Liver (tissue), 9 donors: ENCODE data around the gene SLC12A6. TPM values are rescaled to one million over a fixed set of nuclear protein-coding genes. Genes with fewer than 3 reads are reported as not detected.

Source experiments
- DNase-seq: peaks from one replicate; pipeline ENCODE4 v3.0.0-alpha.2; 2017; ENCODE audit warnings: low spot score
- H3K27ac ChIP-seq, 2 donors: one replicate each; pipeline ENCODE4 v1.7.0; 2013; ENCODE audit warnings: inconsistent platforms in 2 of 2, low read length in 2 of 2, control low read depth in 1 of 2, low read depth in 1 of 2, mild to moderate bottlenecking in 1 of 2
- H3K27me3 ChIP-seq, 4 donors: one replicate each; pipeline versions ENCODE4 v1.6.1 to v1.7.0; 2013; ENCODE audit warnings: low read length in 3 of 4, inconsistent platforms in 1 of 4, mild to moderate bottlenecking in 1 of 4, moderate library complexity in 1 of 4; ENCODE audit not compliant: control insufficient read depth in 4 of 4, insufficient read depth in 4 of 4
- H3K36me3 ChIP-seq, 4 donors: one replicate each; pipeline versions ENCODE4 v1.6.1 to v1.7.0; 2013; ENCODE audit warnings: low read length in 3 of 4, mild to moderate bottlenecking in 3 of 4, low read depth in 1 of 4, moderate library complexity in 1 of 4; ENCODE audit not compliant: control insufficient read depth in 4 of 4, insufficient read depth in 3 of 4
- H3K4me1 ChIP-seq, 4 donors: one replicate each; pipeline versions ENCODE4 v1.6.1 to v1.7.0; 2013; ENCODE audit warnings: low read length in 3 of 4, mild to moderate bottlenecking in 3 of 4, moderate library complexity in 1 of 4; ENCODE audit not compliant: control insufficient read depth in 4 of 4, insufficient read depth in 4 of 4
- H3K4me3 ChIP-seq, 3 donors: one replicate each; pipeline versions ENCODE4 v1.6.1 to v1.7.0; 2013; ENCODE audit warnings: low read length in 3 of 3, control low read depth in 1 of 3, low read depth in 1 of 3, mild to moderate bottlenecking in 1 of 3
- H3K9ac ChIP-seq, 2 donors: one replicate each; pipeline ENCODE4 v1.7.0; 2013; ENCODE audit warnings: low read length in 2 of 2, mild to moderate bottlenecking in 2 of 2, moderate library complexity in 2 of 2, control low read depth in 1 of 2, low read depth in 1 of 2
- H3K9me3 ChIP-seq, 4 donors: one replicate each; pipeline versions ENCODE4 v1.6.1 to v1.7.0; 2013; ENCODE audit warnings: low read length in 3 of 4; ENCODE audit not compliant: control insufficient read depth in 4 of 4
- ATF3 ChIP-seq: IDR thresholded peaks from 2 replicates; pipeline ENCODE4 v1.6.1; 2016; ENCODE audit warnings: antibody characterized with exemption
- CTCF ChIP-seq: fragments of 150-350 bp; IDR thresholded peaks from 2 replicates; pipeline ENCODE4 v1.5.1; 2017; ENCODE audit warnings: improper control_type of control experiment, low read depth, low read length; ENCODE audit not compliant: missing input control
- EGR1 ChIP-seq, 2 donors: IDR thresholded peaks; 2 replicates each; pipeline ENCODE4 v1.6.1; 2016 to 2018; ENCODE audit warnings: antibody characterized with exemption in 2 of 2, low read depth in 2 of 2
- FOXA1 ChIP-seq: IDR thresholded peaks from 2 replicates; pipeline ENCODE4 v1.6.1; 2016; ENCODE audit warnings: antibody characterized with exemption
- FOXA2 ChIP-seq: IDR thresholded peaks from 2 replicates; pipeline ENCODE4 v1.6.1; 2016; ENCODE audit warnings: antibody characterized with exemption
- HNF4A ChIP-seq, 2 donors: conservative IDR thresholded peaks; 2 replicates each; pipeline ENCODE4 v1.6.1; 2016; ENCODE audit warnings: antibody characterized with exemption in 2 of 2, mild to moderate bottlenecking in 2 of 2
- HNF4G ChIP-seq: IDR thresholded peaks from 2 replicates; pipeline ENCODE4 v1.6.1; 2016; ENCODE audit warnings: antibody characterized with exemption
- JUND ChIP-seq, 2 donors: IDR thresholded peaks; 2 replicates each; pipeline ENCODE4 v1.6.1; 2016; ENCODE audit warnings: antibody characterized with exemption in 2 of 2
- NR2F2 ChIP-seq: IDR thresholded peaks from 2 replicates; pipeline ENCODE4 v1.6.1; 2016; ENCODE audit warnings: antibody characterized with exemption
- RAD21 ChIP-seq, 2 donors: IDR thresholded peaks; 2 replicates each; pipeline ENCODE4 v1.6.1; 2016; ENCODE audit warnings: antibody characterized with exemption in 2 of 2, mild to moderate bottlenecking in 2 of 2
- REST ChIP-seq: IDR thresholded peaks from 2 replicates; pipeline ENCODE4 v1.6.1; 2016; ENCODE audit warnings: antibody characterized with exemption, mild to moderate bottlenecking
- RXRA ChIP-seq, 2 donors: IDR thresholded peaks; 2 replicates each; pipeline ENCODE4 v1.6.1; 2017 to 2018; ENCODE audit warnings: antibody characterized with exemption in 2 of 2, mild to moderate bottlenecking in 1 of 2
- ZBTB33 ChIP-seq: IDR thresholded peaks from 2 replicates; pipeline ENCODE4 v1.6.1; 2016; ENCODE audit warnings: antibody characterized with exemption
- WGBS: extraction: QIAGEN DNeasy Blood & Tissue Kit; methylation state at CpG from one replicate; pipeline ENCODE4 v1.1.7; 2013; 5-methylcytosine and 5-hydroxymethylcytosine counted together
- polyA plus RNA-seq, 2 donors: library from polyadenylated mRNA; stranded (reverse) in 1 of 2; unstranded in 1 of 2; fragments of 200-250 nt in 1 of 2; fragments of >200 nt in 1 of 2; fragmentation: Nextera tagmentation in 1 of 2; extraction: Ambion mirVana in 1 of 2; gene quantifications; one replicate each; pipeline versions ENCODE4 v1.2.1 to v1.2.3, GENCODE V29; 2013 to 2015
- total RNA-seq, 2 donors: library from RNA; depleted of rRNA; stranded (reverse); fragments of >200 nt; gene quantifications; one replicate each; pipeline ENCODE4 v1.2.3, GENCODE V29; 2014
- donor health status: healthy.
- donor health status: healthy.
- donor health status: healthy.
- donor health status: healthy.
- donor health status: healthy.

SLC12A6 gene
- total and polyA plus RNA-seq, 4 donors, result 1.9 to 17.8 (median 7.1) TPM

GRCh38 chr15:34264076-34264475 lies 73.5 kb downstream of the SLC12A6 start:
- H3K9ac ChIP-seq, result no peak overlapping the region
- H3K27me3 ChIP-seq, result no peaks in the 10 kb centered on the region
- H3K4me1 ChIP-seq, result no peaks in the 10 kb centered on the region
- H3K4me3 ChIP-seq, result no peak overlapping the region
- no peak overlapping the region for H3K27ac ChIP-seq
- TF ChIP-seq RXRA (IDR thresholded peaks at IDR 0.05), result no peak
- TF ChIP-seq ZBTB33, result no peak
- no peak for TF ChIP-seq ATF3
- no peak for TF ChIP-seq CTCF
- no peak for TF ChIP-seq EGR1 (IDR thresholded peaks at IDR 0.05; ENCODE audit: low read depth in 2 of 2)
- TF ChIP-seq REST, result no peak
- no peak for TF ChIP-seq FOXA2
- TF ChIP-seq HNF4A (conservative IDR thresholded peaks at IDR 0.05), result no peak
- TF ChIP-seq FOXA1, result no peak
- TF ChIP-seq HNF4G, result no peak
- no peak for TF ChIP-seq RAD21 (IDR thresholded peaks at IDR 0.05)
- peaks cover 0 to 1% (median 0%) of the 10 kb centered on the region in 4 donors for H3K36me3 ChIP-seq
- no peak for DNase-seq
- H3K9me3 ChIP-seq, result no peaks in the 10 kb centered on the region
- WGBS, result 94% methylated on average over 2 of the region's 2 CpGs

- no peak overlapping the region for H3K27ac ChIP-seq
- no peaks in the 10 kb centered on the region for H3K9me3 ChIP-seq
- no peak for TF ChIP-seq HNF4A (conservative IDR thresholded peaks at IDR 0.05)
- no peak for TF ChIP-seq NR2F2
- no peak for TF ChIP-seq RXRA (IDR thresholded peaks at IDR 0.05)
- no peak for TF ChIP-seq FOXA2
- no peak for TF ChIP-seq CTCF
- TF ChIP-seq JUND (IDR thresholded peaks at IDR 0.05), result no peak
- 96% methylated on average over 13 of the region's 13 CpGs for WGBS
- H3K27me3 ChIP-seq, result no peaks in the 10 kb centered on the region
- peaks cover 3 to 14% (median 4%) of the 10 kb centered on the region in 4 donors for H3K36me3 ChIP-seq
- H3K4me3 ChIP-seq, result no peak overlapping the region
- no peaks in the 10 kb centered on the region for H3K4me1 ChIP-seq
- H3K9ac ChIP-seq, result no peak overlapping the region
- no peak for DNase-seq
These were observed 75.2 kb downstream of the SLC12A6 start for GRCh38 chr15:34262362-34262761.
